Astrocyte (in vitro differentiated cells and primary cell): ENCODE data around the gene ASB18.

Source experiments
- EZH2 ChIP-seq: IDR thresholded peaks from 2 replicates; pipeline ENCODE4 v1.6.1; 2012; ENCODE audit warnings: mild to moderate bottlenecking, low read length, inconsistent platforms; ENCODE audit not compliant: insufficient read depth
- TF ChIP-seq, protein P1 (sequence below): IDR thresholded peaks from 2 replicates; pipeline ENCODE4 v1.5.1; 2011; ENCODE audit warnings: low read depth, mild to moderate bottlenecking, inconsistent platforms, low read length, moderate library complexity; ENCODE audit not compliant: insufficient read depth

GRCh38 chr2:236309669-236310029 is 45.4 kb upstream of the ASB18 start:
- TF ChIP-seq, protein P1, sequence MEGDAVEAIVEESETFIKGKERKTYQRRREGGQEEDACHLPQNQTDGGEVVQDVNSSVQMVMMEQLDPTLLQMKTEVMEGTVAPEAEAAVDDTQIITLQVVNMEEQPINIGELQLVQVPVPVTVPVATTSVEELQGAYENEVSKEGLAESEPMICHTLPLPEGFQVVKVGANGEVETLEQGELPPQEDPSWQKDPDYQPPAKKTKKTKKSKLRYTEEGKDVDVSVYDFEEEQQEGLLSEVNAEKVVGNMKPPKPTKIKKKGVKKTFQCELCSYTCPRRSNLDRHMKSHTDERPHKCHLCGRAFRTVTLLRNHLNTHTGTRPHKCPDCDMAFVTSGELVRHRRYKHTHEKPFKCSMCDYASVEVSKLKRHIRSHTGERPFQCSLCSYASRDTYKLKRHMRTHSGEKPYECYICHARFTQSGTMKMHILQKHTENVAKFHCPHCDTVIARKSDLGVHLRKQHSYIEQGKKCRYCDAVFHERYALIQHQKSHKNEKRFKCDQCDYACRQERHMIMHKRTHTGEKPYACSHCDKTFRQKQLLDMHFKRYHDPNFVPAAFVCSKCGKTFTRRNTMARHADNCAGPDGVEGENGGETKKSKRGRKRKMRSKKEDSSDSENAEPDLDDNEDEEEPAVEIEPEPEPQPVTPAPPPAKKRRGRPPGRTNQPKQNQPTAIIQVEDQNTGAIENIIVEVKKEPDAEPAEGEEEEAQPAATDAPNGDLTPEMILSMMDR, result peak; percentile 53
- no peak for TF ChIP-seq EZH2
